HL-60 (cell line): Measurements from ENCODE around the gene CALB2.

Source experiments
- DNase-seq, 2 experiments: peaks; one replicate each; pipeline ENCODE4 v3.0.0-alpha.2; 2010 to 2020; ENCODE audit warnings: low read depth in 1 of 2, low spot score in 1 of 2
- H3K27ac ChIP-seq: fragments of 250-450 bp; sonication (Bioruptor Pico); replicated peaks from 2 replicates; pipeline ENCODE4 v1.5.1; 2020; ENCODE audit warnings: mild to moderate bottlenecking, moderate library complexity
- H3K27me3 ChIP-seq: fragments of 250-450 bp; sonication (Bioruptor Pico); 2 replicates; pipeline ENCODE4 v1.5.1; 2021; ENCODE audit warnings: mild to moderate bottlenecking, moderate library complexity; ENCODE audit not compliant: insufficient read depth, poor library complexity, severe bottlenecking
- H3K4me3 ChIP-seq: replicated peaks from 2 replicates; pipeline ENCODE4 v1.5.1; 2011; ENCODE audit warnings: mild to moderate bottlenecking, control low read depth, low read length; ENCODE audit not compliant: insufficient read depth
- GABPA ChIP-seq: IDR thresholded peaks from 2 replicates; pipeline ENCODE4 v1.6.1; 2012; ENCODE audit warnings: low read depth
- POLR2AphosphoS5 ChIP-seq: IDR thresholded peaks from 2 replicates; pipeline ENCODE4 v1.6.1; 2012; ENCODE audit warnings: low read depth
- REST ChIP-seq: IDR thresholded peaks from 2 replicates; pipeline ENCODE4 v1.6.1; 2012; ENCODE audit warnings: low read depth; ENCODE audit not compliant: insufficient replicate concordance
- SPI1 ChIP-seq: IDR thresholded peaks from 2 replicates; pipeline ENCODE4 v1.6.1; 2012; ENCODE audit warnings: low read depth, mild to moderate bottlenecking, borderline replicate concordance
- TF ChIP-seq, protein P1 (sequence below): IDR thresholded peaks from one replicate; pipeline ENCODE4 v1.5.1; 2011; ENCODE audit warnings: low read length, control low read depth, inconsistent platforms; ENCODE audit not compliant: insufficient read depth

CALB2 gene

GRCh38 chr16:71428883-71429282 is 70.4 kb downstream of the CALB2 start:
- Histone ChIP-seq H3K27ac (no peak overlapping the region), H3K27me3 (peaks cover 21% of the 10 kb centered on the region), H3K4me3 (no peak overlapping the region)
- TF ChIP-seq REST (no peak), GABPA (no peak), SPI1 (no peak), POLR2AphosphoS5 (no peak)
- TF ChIP-seq, protein P1, sequence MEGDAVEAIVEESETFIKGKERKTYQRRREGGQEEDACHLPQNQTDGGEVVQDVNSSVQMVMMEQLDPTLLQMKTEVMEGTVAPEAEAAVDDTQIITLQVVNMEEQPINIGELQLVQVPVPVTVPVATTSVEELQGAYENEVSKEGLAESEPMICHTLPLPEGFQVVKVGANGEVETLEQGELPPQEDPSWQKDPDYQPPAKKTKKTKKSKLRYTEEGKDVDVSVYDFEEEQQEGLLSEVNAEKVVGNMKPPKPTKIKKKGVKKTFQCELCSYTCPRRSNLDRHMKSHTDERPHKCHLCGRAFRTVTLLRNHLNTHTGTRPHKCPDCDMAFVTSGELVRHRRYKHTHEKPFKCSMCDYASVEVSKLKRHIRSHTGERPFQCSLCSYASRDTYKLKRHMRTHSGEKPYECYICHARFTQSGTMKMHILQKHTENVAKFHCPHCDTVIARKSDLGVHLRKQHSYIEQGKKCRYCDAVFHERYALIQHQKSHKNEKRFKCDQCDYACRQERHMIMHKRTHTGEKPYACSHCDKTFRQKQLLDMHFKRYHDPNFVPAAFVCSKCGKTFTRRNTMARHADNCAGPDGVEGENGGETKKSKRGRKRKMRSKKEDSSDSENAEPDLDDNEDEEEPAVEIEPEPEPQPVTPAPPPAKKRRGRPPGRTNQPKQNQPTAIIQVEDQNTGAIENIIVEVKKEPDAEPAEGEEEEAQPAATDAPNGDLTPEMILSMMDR, result no peak
- no peak for DNase-seq

DNA sequence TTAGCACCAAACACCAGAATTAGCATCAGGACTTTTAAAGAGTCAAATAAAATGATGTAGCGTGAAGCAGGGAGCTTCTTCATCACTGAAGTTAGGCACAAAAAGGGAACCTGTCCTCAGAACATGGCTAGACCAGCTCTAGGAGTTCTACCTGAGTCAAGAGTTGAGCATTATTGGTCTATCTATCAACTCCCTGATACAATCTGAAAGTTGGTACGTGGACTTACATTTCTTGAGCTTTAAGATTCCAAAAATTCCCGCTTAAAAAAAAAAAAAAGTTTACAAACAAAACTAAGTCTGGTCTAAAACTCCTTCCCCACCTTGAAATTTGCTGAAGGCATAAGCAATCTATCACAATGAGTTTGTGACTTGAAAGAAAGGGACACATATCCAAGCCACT is 71.1 kb downstream of the CALB2 start:
- peaks cover 18% of the 10 kb centered on the region for H3K27me3 ChIP-seq
- TF ChIP-seq SPI1 (no peak), GABPA (no peak), POLR2AphosphoS5 (no peak), REST (no peak)
- TF ChIP-seq, protein P1, result no peak
- no peak for DNase-seq

DNA sequence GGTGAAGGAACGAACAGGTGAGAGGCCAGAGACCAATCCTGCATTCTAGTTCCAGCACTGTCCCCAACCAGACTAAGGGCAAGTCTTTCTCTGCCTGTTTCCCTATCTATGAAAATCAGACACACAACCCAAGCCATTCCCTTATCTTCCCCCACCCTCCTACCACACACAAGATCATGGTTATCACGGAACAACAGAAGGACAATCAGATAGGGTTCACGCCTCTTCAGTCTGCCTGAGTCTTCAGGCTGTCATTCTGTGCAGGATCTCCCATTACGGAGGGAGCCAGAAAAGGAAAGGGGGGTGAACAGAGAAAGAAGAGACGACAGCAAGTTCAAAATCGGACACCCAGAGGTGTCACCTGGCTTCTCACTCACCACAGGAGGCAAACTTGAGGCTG is 72.2 kb downstream of the CALB2 start:
- no peak overlapping the region for H3K27ac ChIP-seq
- no peak for TF ChIP-seq POLR2AphosphoS5
- TF ChIP-seq, protein P1, result no peak
- TF ChIP-seq GABPA, result no peak
- TF ChIP-seq SPI1, result no peak
- TF ChIP-seq REST, result no peak
- no peak for DNase-seq
- no peak overlapping the region for H3K4me3 ChIP-seq
- peaks cover 9% of the 10 kb centered on the region for H3K27me3 ChIP-seq

More for the DNA sequence above, 71.1 kb downstream of the CALB2 start:
- no peak overlapping the region for H3K27ac ChIP-seq
- H3K4me3 ChIP-seq, result no peak overlapping the region
